ENCODE data around the gene ACTN3. TPM values are rescaled to one million over a fixed set of nuclear protein-coding genes. Genes with fewer than 3 reads are reported as not detected.

Gene ACTN3
- polyA plus RNA-seq, 4 donors: 0.01 to 0.19 TPM; not detected in 2

DNA sequence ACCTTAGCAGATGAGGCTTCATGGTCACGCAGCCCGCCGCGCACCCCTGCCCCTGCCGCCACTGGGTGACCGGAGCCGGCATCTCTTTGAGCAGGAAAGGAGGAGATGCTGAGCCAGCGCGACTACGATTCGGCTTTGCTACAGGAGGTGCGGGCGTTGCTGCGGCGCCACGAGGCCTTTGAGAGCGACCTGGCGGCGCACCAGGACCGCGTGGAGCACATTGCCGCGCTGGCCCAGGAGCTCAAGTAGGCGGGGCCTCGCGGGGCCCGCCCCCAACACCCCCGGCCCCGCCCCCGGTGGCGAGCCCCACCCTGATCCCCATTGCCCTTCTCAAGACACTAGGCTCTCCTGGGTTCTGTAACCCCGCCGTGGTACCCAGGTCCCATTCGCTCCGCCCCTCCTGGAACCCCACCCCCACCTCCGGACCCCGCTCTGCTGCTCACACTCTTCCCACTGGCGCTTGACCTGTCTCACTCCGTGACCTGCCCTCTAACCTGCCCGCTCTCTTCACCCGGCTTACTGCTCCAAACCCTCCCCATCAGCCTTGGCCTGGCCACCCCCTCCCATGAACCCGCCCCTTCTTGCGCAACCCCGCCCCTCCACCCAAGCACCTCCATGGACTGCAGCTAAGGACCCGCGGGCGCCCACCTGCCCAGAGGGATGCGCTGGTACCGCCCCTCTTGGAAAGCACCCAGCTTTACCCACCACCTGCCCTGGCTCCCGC, 12.6 kb downstream of the ACTN3 start:
- Histone ChIP-seq H3K9me3 (ENCODE audit: control insufficient read depth in 2 of 2, insufficient read depth in 1 of 2, low read depth in 1 of 2, low read length in 1 of 2) (no peaks in the 10 kb centered on the region), H3K4me3 (ENCODE audit: low read depth in 1 of 3, low read length in 3 of 3) (no peak overlapping the region), H3K27ac (ENCODE audit: low read depth in 1 of 3, low read length in 2 of 3) (no peak overlapping the region), H3K4me1 (ENCODE audit: control insufficient read depth in 3 of 3, insufficient read depth in 2 of 3, low read depth in 1 of 3, low read length in 2 of 3) (peaks cover 0 to 6% (median 6%) of the 10 kb centered on the region in 3 donors), H3K36me3 (ENCODE audit: control insufficient read depth in 3 of 3, insufficient read depth in 2 of 3, low read depth in 1 of 3, low read length in 3 of 3) (no peaks in the 10 kb centered on the region), H3K27me3 (ENCODE audit: control insufficient read depth in 3 of 3, insufficient read depth in 3 of 3, low read length in 3 of 3) (peaks cover 0 to 35% (median 6%) of the 10 kb centered on the region in 3 donors)
- DNase-seq (peak; percentile 15 to 45), FAIRE-seq (no peak)
- 15 to 16% (median 16%) methylated on average over 40 to 50 of the region's 50 CpGs for WGBS, 3 donors

DNA sequence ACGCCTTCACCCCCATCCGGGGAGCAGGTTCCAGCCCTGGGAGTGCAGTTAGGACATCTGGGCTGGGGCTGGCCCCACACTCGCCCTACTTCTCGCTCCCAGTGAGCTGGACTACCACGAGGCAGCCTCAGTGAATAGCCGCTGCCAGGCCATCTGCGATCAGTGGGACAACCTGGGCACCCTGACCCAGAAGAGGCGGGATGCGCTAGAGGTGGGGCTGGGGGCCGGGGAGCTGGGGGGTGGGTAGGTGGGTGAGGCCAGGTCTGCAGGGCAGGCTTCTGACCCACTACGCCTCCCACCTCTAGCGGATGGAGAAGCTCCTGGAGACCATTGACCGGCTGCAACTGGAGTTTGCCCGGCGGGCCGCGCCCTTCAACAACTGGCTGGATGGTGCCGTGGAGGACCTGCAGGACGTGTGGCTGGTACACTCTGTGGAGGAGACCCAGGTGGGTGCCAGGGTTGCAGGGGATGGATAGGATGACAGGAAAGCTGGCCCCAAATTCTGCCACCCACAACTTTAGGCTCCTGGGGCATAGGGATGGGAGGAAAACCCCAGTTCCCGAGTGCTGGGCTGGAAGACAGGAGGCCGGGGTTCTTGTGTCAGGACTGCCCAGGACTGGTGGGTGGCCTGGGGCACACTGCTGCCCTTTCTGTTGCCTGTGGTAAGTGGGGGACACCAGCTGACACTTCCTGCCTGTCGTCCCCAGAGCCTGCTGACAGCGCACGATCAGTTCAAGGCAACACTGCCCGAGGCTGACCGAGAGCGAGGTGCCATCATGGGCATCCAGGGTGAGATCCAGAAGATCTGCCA, 13.4 kb downstream of the ACTN3 start:
- H3K9me3 ChIP-seq (ENCODE audit: control insufficient read depth in 2 of 2, insufficient read depth in 1 of 2, low read depth in 1 of 2, low read length in 1 of 2): no peaks in the 10 kb centered on the region
- 51 to 73% (median 60%) methylated on average over 26 to 27 of the region's 27 CpGs for WGBS, 3 donors
- no peak for FAIRE-seq

DNA sequence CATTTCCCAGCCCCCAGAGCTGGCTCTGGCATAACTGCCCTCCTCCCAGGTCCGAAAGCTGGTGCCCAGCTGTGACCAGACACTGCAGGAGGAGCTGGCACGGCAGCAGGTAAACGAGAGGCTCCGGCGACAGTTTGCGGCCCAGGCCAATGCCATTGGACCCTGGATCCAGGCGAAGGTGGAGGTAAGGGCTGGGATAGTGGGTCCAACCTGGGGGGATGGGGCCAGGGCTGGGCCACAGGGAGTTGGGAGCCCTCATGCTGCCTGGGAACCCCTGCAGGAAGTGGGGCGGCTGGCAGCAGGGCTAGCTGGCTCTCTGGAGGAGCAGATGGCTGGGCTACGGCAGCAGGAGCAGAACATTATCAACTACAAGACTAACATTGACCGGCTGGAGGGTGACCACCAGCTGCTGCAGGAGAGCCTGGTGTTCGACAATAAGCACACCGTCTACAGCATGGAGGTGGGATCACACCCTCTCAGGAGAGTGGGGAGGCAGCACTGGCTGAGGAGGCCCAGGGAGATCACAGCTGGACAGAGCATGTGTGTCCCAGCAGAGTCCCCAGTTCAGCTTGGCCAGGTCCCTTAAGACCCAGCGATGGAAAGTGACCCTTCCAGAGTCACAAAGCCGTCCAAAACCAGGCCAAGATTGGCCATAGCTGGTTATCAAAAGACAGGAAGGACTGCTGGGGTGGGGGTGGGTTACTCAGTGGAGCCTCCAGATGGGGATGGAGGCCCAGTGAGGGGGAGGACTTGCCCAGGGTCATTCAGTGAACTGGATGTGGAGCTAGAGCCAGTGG, 14.7 kb downstream of the ACTN3 start:
- Histone ChIP-seq H3K36me3 (ENCODE audit: control insufficient read depth in 3 of 3, insufficient read depth in 2 of 3, low read depth in 1 of 3, low read length in 3 of 3) (peaks cover 0 to 3% (median 0%) of the 10 kb centered on the region in 3 donors), H3K4me3 (ENCODE audit: low read depth in 1 of 3, low read length in 3 of 3) (no peak overlapping the region), H3K27me3 (ENCODE audit: control insufficient read depth in 3 of 3, insufficient read depth in 3 of 3, low read length in 3 of 3) (peaks cover 0 to 36% (median 6%) of the 10 kb centered on the region in 3 donors), H3K4me1 (ENCODE audit: control insufficient read depth in 3 of 3, insufficient read depth in 2 of 3, low read depth in 1 of 3, low read length in 2 of 3) (peaks cover 0 to 6% (median 6%) of the 10 kb centered on the region in 3 donors), H3K9me3 (ENCODE audit: control insufficient read depth in 2 of 2, insufficient read depth in 1 of 2, low read depth in 1 of 2, low read length in 1 of 2) (no peaks in the 10 kb centered on the region), H3K27ac (ENCODE audit: low read depth in 1 of 3, low read length in 2 of 3) (no peak overlapping the region)
- 77 to 81% (median 78%) methylated on average over 14 of the region's 14 CpGs for WGBS, 3 donors
- DNase-seq (no peak), FAIRE-seq (no peak)

More for the DNA sequence above, 13.4 kb downstream of the ACTN3 start:
- peaks cover 0 to 35% (median 6%) of the 10 kb centered on the region in 3 donors for H3K27me3 ChIP-seq (ENCODE audit: control insufficient read depth in 3 of 3, insufficient read depth in 3 of 3, low read length in 3 of 3)
- no peaks in the 10 kb centered on the region for H3K36me3 ChIP-seq (ENCODE audit: control insufficient read depth in 3 of 3, insufficient read depth in 2 of 3, low read depth in 1 of 3, low read length in 3 of 3)
- peaks cover 0 to 6% (median 6%) of the 10 kb centered on the region in 3 donors for H3K4me1 ChIP-seq (ENCODE audit: control insufficient read depth in 3 of 3, insufficient read depth in 2 of 3, low read depth in 1 of 3, low read length in 2 of 3)
- no peak overlapping the region for H3K4me3 ChIP-seq (ENCODE audit: low read depth in 1 of 3, low read length in 3 of 3)
- H3K27ac ChIP-seq (ENCODE audit: low read depth in 1 of 3, low read length in 2 of 3): no peak overlapping the region
- DNase-seq: peak in 1 of 2 donors; percentile 14

DNA sequence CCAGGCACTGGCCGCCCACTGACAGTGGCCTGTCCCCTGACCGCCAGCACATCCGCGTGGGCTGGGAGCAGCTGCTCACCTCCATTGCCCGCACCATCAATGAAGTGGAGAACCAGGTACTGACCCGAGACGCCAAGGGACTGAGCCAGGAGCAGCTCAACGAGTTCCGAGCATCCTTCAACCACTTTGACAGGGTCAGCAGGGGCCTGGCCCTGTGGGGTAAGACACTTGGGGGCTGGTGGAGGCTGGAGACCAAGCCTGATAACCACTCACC, 15.2 kb downstream of the ACTN3 start:
- H3K27ac ChIP-seq (ENCODE audit: low read depth in 1 of 3, low read length in 2 of 3): no peak overlapping the region
- no peaks in the 10 kb centered on the region for H3K9me3 ChIP-seq (ENCODE audit: control insufficient read depth in 2 of 2, insufficient read depth in 1 of 2, low read depth in 1 of 2, low read length in 1 of 2)
- no peak overlapping the region for H3K4me3 ChIP-seq (ENCODE audit: low read depth in 1 of 3, low read length in 3 of 3)
- DNase-seq (no peak), FAIRE-seq (no peak)
- H3K4me1 ChIP-seq (ENCODE audit: control insufficient read depth in 3 of 3, insufficient read depth in 2 of 3, low read depth in 1 of 3, low read length in 2 of 3): peaks cover 0 to 6% (median 6%) of the 10 kb centered on the region in 3 donors
- WGBS, 3 donors: 89 to 91% (median 89%) methylated on average over 8 to 9 of the region's 9 CpGs
- peaks cover 0 to 37% (median 6%) of the 10 kb centered on the region in 3 donors for H3K27me3 ChIP-seq (ENCODE audit: control insufficient read depth in 3 of 3, insufficient read depth in 3 of 3, low read length in 3 of 3)
- H3K36me3 ChIP-seq (ENCODE audit: control insufficient read depth in 3 of 3, insufficient read depth in 2 of 3, low read depth in 1 of 3, low read length in 3 of 3): peaks cover 0 to 3% (median 0%) of the 10 kb centered on the region in 3 donors

DNA sequence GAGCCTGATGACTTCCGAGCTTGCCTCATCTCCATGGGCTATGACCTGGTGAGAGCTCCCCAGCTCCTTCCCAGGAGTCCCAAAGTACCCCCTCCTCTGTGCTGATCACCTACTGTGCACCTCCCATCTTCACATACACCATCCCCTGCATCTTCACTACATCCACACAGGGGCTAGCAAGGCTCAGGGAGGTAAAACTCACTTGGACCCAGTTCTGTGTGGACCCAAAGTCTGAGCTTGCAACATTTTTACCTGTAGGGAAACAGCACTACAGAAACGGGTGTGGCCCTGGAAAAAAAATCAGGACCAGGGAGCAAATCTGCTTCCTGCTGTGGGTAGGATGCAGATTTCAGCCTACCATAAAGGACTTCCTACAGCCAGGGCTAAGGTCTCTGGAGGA, 15.6 kb downstream of the ACTN3 start:
- Histone ChIP-seq H3K9me3 (ENCODE audit: control insufficient read depth in 2 of 2, insufficient read depth in 1 of 2, low read depth in 1 of 2, low read length in 1 of 2) (no peaks in the 10 kb centered on the region), H3K27ac (ENCODE audit: low read depth in 1 of 3, low read length in 2 of 3) (no peak overlapping the region), H3K27me3 (ENCODE audit: control insufficient read depth in 3 of 3, insufficient read depth in 3 of 3, low read length in 3 of 3) (peaks cover 0 to 39% (median 6%) of the 10 kb centered on the region in 3 donors), H3K4me1 (ENCODE audit: control insufficient read depth in 3 of 3, insufficient read depth in 2 of 3, low read depth in 1 of 3, low read length in 2 of 3) (peaks cover 0 to 6% (median 6%) of the 10 kb centered on the region in 3 donors), H3K36me3 (ENCODE audit: control insufficient read depth in 3 of 3, insufficient read depth in 2 of 3, low read depth in 1 of 3, low read length in 3 of 3) (peaks cover 0 to 3% (median 0%) of the 10 kb centered on the region in 3 donors), H3K4me3 (ENCODE audit: low read depth in 1 of 3, low read length in 3 of 3) (no peak overlapping the region)
- DNase-seq (no peak), FAIRE-seq (no peak)
- 45 to 71% (median 50%) methylated on average over 2 of the region's 2 CpGs for WGBS, 3 donors

GRCh38 chr11:66562907-66563583, 16.3 kb downstream of the ACTN3 start:
- no peak for FAIRE-seq
- Histone ChIP-seq H3K36me3 (ENCODE audit: control insufficient read depth in 3 of 3, insufficient read depth in 2 of 3, low read depth in 1 of 3, low read length in 3 of 3) (peaks cover 0 to 3% (median 0%) of the 10 kb centered on the region in 3 donors), H3K4me3 (ENCODE audit: low read depth in 1 of 3, low read length in 3 of 3) (no peak overlapping the region), H3K27ac (ENCODE audit: low read depth in 1 of 3, low read length in 2 of 3) (no peak overlapping the region), H3K9me3 (ENCODE audit: control insufficient read depth in 2 of 2, insufficient read depth in 1 of 2, low read depth in 1 of 2, low read length in 1 of 2) (no peaks in the 10 kb centered on the region), H3K4me1 (ENCODE audit: control insufficient read depth in 3 of 3, insufficient read depth in 2 of 3, low read depth in 1 of 3, low read length in 2 of 3) (peaks cover 0 to 6% (median 6%) of the 10 kb centered on the region in 3 donors), H3K27me3 (ENCODE audit: control insufficient read depth in 3 of 3, insufficient read depth in 3 of 3, low read length in 3 of 3) (peaks cover 0 to 39% (median 0%) of the 10 kb centered on the region in 3 donors)
- 87 to 90% (median 88%) methylated on average over 20 of the region's 20 CpGs for whole genome bisulfite sequencing, 3 donors
- no peak for DNase-seq

GRCh38 chr11:66563832-66564231, 17.1 kb downstream of the ACTN3 start:
- FAIRE-seq (no peak), DNase-seq (no peak)
- no peak overlapping the region for H3K27ac ChIP-seq (ENCODE audit: low read depth in 1 of 3, low read length in 2 of 3)
- H3K36me3 ChIP-seq (ENCODE audit: control insufficient read depth in 3 of 3, insufficient read depth in 2 of 3, low read depth in 1 of 3, low read length in 3 of 3): peaks cover 0 to 3% (median 0%) of the 10 kb centered on the region in 3 donors
- H3K4me3 ChIP-seq (ENCODE audit: low read depth in 1 of 3, low read length in 3 of 3): no peak overlapping the region
- H3K9me3 ChIP-seq (ENCODE audit: control insufficient read depth in 2 of 2, insufficient read depth in 1 of 2, low read depth in 1 of 2, low read length in 1 of 2): no peaks in the 10 kb centered on the region
- H3K27me3 ChIP-seq (ENCODE audit: control insufficient read depth in 3 of 3, insufficient read depth in 3 of 3, low read length in 3 of 3): peaks cover 0 to 35% (median 0%) of the 10 kb centered on the region in 3 donors
- WGBS, 3 donors: 93 to 94% (median 94%) methylated on average over 10 of the region's 10 CpGs
- H3K4me1 ChIP-seq (ENCODE audit: control insufficient read depth in 3 of 3, insufficient read depth in 2 of 3, low read depth in 1 of 3, low read length in 2 of 3): peaks cover 0 to 5% (median 3%) of the 10 kb centered on the region in 3 donors

All from small intestine (tissue), 7 donors.